Endodermal cell (in vitro differentiated cells): ENCODE data around the gene CES3. TPM values are rescaled to one million over a fixed set of nuclear protein-coding genes. Genes with fewer than 3 reads are reported as not detected.

Source experiments
- DNase-seq: peaks from one replicate; pipeline ENCODE4 v3.0.0-alpha.2; 2017
- H3K27ac ChIP-seq: 2 replicates; pipeline ENCODE4 v1.5.1; 2013; ENCODE audit warnings: mild to moderate bottlenecking, low read depth, low read length, moderate library complexity
- H3K27me3 ChIP-seq: 2 replicates; pipeline ENCODE4 v1.6.1; 2013; ENCODE audit warnings: mild to moderate bottlenecking, low read length, moderate library complexity; ENCODE audit not compliant: insufficient read depth, control insufficient read depth, poor library complexity, severe bottlenecking
- H3K36me3 ChIP-seq: 2 replicates; pipeline ENCODE4 v1.7.0; 2013; ENCODE audit warnings: mild to moderate bottlenecking, low read length, moderate library complexity; ENCODE audit not compliant: control insufficient read depth, insufficient read depth
- H3K4me1 ChIP-seq: one replicate; pipeline ENCODE4 v1.7.0; 2013; ENCODE audit warnings: low read length; ENCODE audit not compliant: control insufficient read depth, insufficient read depth
- H3K4me3 ChIP-seq: 2 replicates; pipeline ENCODE4 v1.5.1; 2013; ENCODE audit warnings: mild to moderate bottlenecking, low read length, moderate library complexity
- H3K9ac ChIP-seq: 2 replicates; pipeline ENCODE4 v1.6.1; 2013; ENCODE audit warnings: mild to moderate bottlenecking, low read length, moderate library complexity; ENCODE audit not compliant: poor library complexity, severe bottlenecking; ENCODE audit errors: extremely low read depth
- H3K9me3 ChIP-seq: 2 replicates; pipeline ENCODE4 v1.6.1; 2013; ENCODE audit warnings: mild to moderate bottlenecking, low read length, moderate library complexity; ENCODE audit not compliant: control insufficient read depth
- H3K27ac Mint-ChIP-seq: 2 replicates; pipeline ENCODE4 v1.8.0; 2020; ENCODE audit warnings: mixed read lengths
- H3K27me3 Mint-ChIP-seq: 2 replicates; pipeline ENCODE4 v1.8.0; 2021; ENCODE audit warnings: mild to moderate bottlenecking, mixed read lengths; ENCODE audit not compliant: insufficient read depth
- H3K36me3 Mint-ChIP-seq: 2 replicates; pipeline ENCODE4 v1.8.0; 2020; ENCODE audit warnings: low read depth, mixed read lengths
- H3K4me1 Mint-ChIP-seq: 2 replicates; pipeline ENCODE4 v1.8.0; 2020; ENCODE audit warnings: mixed read lengths
- H3K4me3 Mint-ChIP-seq: 2 replicates; pipeline ENCODE4 v1.8.0; 2020; ENCODE audit warnings: mild to moderate bottlenecking, moderate library complexity, mixed read lengths
- H3K9me3 Mint-ChIP-seq: 2 replicates; pipeline ENCODE4 v1.8.0; 2020; ENCODE audit warnings: mild to moderate bottlenecking, mixed read lengths
- CTCF ChIP-seq: fragments of 200-600 bp; sonication (generic); conservative IDR thresholded peaks from 2 replicates; pipeline ENCODE4 v1.5.0; 2021; ENCODE audit warnings: antibody characterized with exemption, mild to moderate bottlenecking
- WGBS, 2 experiments: methylation state at CpG; one replicate each; pipeline versions ENCODE4 v1.1.5 to v1.1.7; 2013; ENCODE audit warnings: missing lambda C conversion rate in 2 of 2, mixed read lengths in 1 of 2; ENCODE audit not compliant: insufficient coverage in 1 of 2, insufficient read length in 1 of 2; 5-methylcytosine and 5-hydroxymethylcytosine counted together
- total RNA-seq, 2 donors: library from RNA; stranded (reverse); fragmentation: NEBNext Ultra II Directional in 1 of 2; extraction: Animal tissue kit (Norgen Biotek cat#: 25700) in 1 of 2; gene quantifications; 2 replicates in 1 of 2; 3 replicates in 1 of 2; pipeline ENCODE4 v1.2.1, GENCODE V29; 2021

The CES3 gene
- total RNA-seq, 2 donors from 2014 or later = 2.7 to 3.8 TPM

- H3K36me3 ChIP-seq = no peaks in the 10 kb centered on the region
- Mint-ChIP-seq H3K9me3 (no peaks in the 10 kb centered on the region), H3K36me3 (no peaks in the 10 kb centered on the region), H3K27me3 (peaks cover 76% of the 10 kb centered on the region), H3K4me3 (no peak overlapping the region), H3K4me1 (no peaks in the 10 kb centered on the region), H3K27ac (no peak overlapping the region)
- WGBS, 2 experiments = 90 to 100% methylated on average over 1 to 3 of the region's 3 CpGs
- H3K27me3 ChIP-seq = peaks cover 73% of the 10 kb centered on the region
- H3K9ac ChIP-seq = no peak overlapping the region
- H3K9me3 ChIP-seq = no peaks in the 10 kb centered on the region
- H3K27ac ChIP-seq = no peak overlapping the region
- no peaks in the 10 kb centered on the region for H3K4me1 ChIP-seq
- no peak for DNase-seq
- H3K4me3 ChIP-seq = no peak overlapping the region
- no peak for TF ChIP-seq CTCF
Measured at GRCh38 chr16:67001726-67002125, 40.7 kb downstream of the CES3 start.

- no peak overlapping the region for H3K27ac ChIP-seq
- H3K4me3 ChIP-seq = no peak overlapping the region
- Mint-ChIP-seq H3K27me3 (peaks cover 51% of the 10 kb centered on the region), H3K4me1 (no peaks in the 10 kb centered on the region), H3K27ac (no peak overlapping the region), H3K9me3 (no peaks in the 10 kb centered on the region), H3K4me3 (no peak overlapping the region), H3K36me3 (no peaks in the 10 kb centered on the region)
- no peak overlapping the region for H3K9ac ChIP-seq
- no peak for TF ChIP-seq CTCF
- no peaks in the 10 kb centered on the region for H3K36me3 ChIP-seq
- no peaks in the 10 kb centered on the region for H3K9me3 ChIP-seq
- peaks cover 30% of the 10 kb centered on the region for H3K27me3 ChIP-seq
- DNase-seq = no peak
- WGBS, 2 experiments = 78 to 84% methylated on average over 7 to 12 of the region's 12 CpGs
- no peaks in the 10 kb centered on the region for H3K4me1 ChIP-seq
Measured at GRCh38 chr16:67006930-67007658, 46.0 kb downstream of the CES3 start.

GRCh38 chr16:67009158-67009557, 48.1 kb downstream of the CES3 start:
- 80 to 88% methylated on average over 1 of the region's 1 CpG for WGBS, 2 experiments
- no peak overlapping the region for H3K4me3 Mint-ChIP-seq
- no peaks in the 10 kb centered on the region for H3K9me3 Mint-ChIP-seq
- Histone ChIP-seq H3K9me3 (no peaks in the 10 kb centered on the region), H3K36me3 (no peaks in the 10 kb centered on the region), H3K27me3 (peaks cover 23% of the 10 kb centered on the region), H3K4me1 (peaks cover 4% of the 10 kb centered on the region), H3K27ac (no peak overlapping the region), H3K4me3 (no peak overlapping the region), H3K9ac (no peak overlapping the region)
- TF ChIP-seq CTCF = no peak
- no peak for DNase-seq
- H3K36me3 Mint-ChIP-seq = no peaks in the 10 kb centered on the region
- no peak overlapping the region for H3K27ac Mint-ChIP-seq
- H3K4me1 Mint-ChIP-seq = peaks cover 1% of the 10 kb centered on the region
- peaks cover 41% of the 10 kb centered on the region for H3K27me3 Mint-ChIP-seq
